SK-N-SH treated with all-trans-retinoic acid at 6 μM for 48 hours (cell line): ENCODE data around the gene OMP.

Experiments used
- ATAC-seq: fragments of 200-7000 bp; cut with Tn5 transposase; 3 replicates; pipeline ENCODE4 v1.9.1; 2020; ENCODE audit warnings: mild to moderate bottlenecking, moderate library complexity
- ARNTL ChIP-seq: fragments of 450-650 bp; formaldehyde crosslinking; IDR thresholded peaks from 2 replicates; pipeline ENCODE4 v1.5.0; 2020; ENCODE audit warnings: low read depth, mild to moderate bottlenecking, moderate library complexity, borderline replicate concordance
- BACH2 ChIP-seq: fragments of 250-450 bp; sonication (Bioruptor Pico); IDR thresholded peaks from 2 replicates; pipeline ENCODE4 v1.9.0; 2021; ENCODE audit warnings: mild to moderate bottlenecking, borderline replicate concordance
- CREB5 ChIP-seq: fragments of 250-450 bp; sonication (Bioruptor Pico); IDR thresholded peaks from 2 replicates; pipeline ENCODE4 v1.5.1; 2020; ENCODE audit warnings: low read depth, mild to moderate bottlenecking, moderate library complexity
- CSDC2 ChIP-seq: fragments of 250-450 bp; sonication (Bioruptor Pico); IDR thresholded peaks from 2 replicates; pipeline ENCODE4 v1.5.0; 2020; ENCODE audit warnings: mild to moderate bottlenecking, moderate library complexity
- CSRNP3 ChIP-seq: fragments of 250-450 bp; sonication (Bioruptor Pico); IDR thresholded peaks from 2 replicates; pipeline ENCODE4 v1.5.1; 2021; ENCODE audit warnings: mild to moderate bottlenecking, moderate library complexity
- ESRRG ChIP-seq: fragments of 250-450 bp; sonication (Bioruptor Pico); IDR thresholded peaks from 2 replicates; pipeline ENCODE4 v1.6.1; 2021; ENCODE audit warnings: mild to moderate bottlenecking
- GLIS3 ChIP-seq: fragments of 250-450 bp; sonication (Bioruptor Pico); IDR thresholded peaks from 2 replicates; pipeline ENCODE4 v1.5.0; 2020; ENCODE audit warnings: mild to moderate bottlenecking, moderate library complexity
- OSR1 ChIP-seq: fragments of 250-450 bp; sonication (Bioruptor Pico); IDR thresholded peaks from 2 replicates; pipeline ENCODE4 v1.8.0; 2022; ENCODE audit warnings: moderate library complexity, mild to moderate bottlenecking, inconsistent platforms
- PATZ1 ChIP-seq: fragments of 250-450 bp; sonication (Bioruptor Pico); IDR thresholded peaks from 2 replicates; pipeline ENCODE4 v1.8.0; 2020; ENCODE audit warnings: mild to moderate bottlenecking, moderate library complexity, borderline replicate concordance
- POU6F1 ChIP-seq: fragments of 250-450 bp; sonication (Bioruptor Pico); IDR thresholded peaks from 2 replicates; pipeline ENCODE4 v1.8.0; 2021; ENCODE audit warnings: low read depth, mild to moderate bottlenecking, moderate library complexity, borderline replicate concordance
- PPARA ChIP-seq: fragments of 250-450 bp; sonication (Bioruptor Pico); IDR thresholded peaks from 2 replicates; pipeline ENCODE4 v1.5.0; 2020; ENCODE audit warnings: mild to moderate bottlenecking, borderline replicate concordance
- RARB ChIP-seq: fragments of 250-450 bp; sonication (Bioruptor Pico); IDR thresholded peaks from 2 replicates; pipeline ENCODE4 v1.8.0; 2021; ENCODE audit warnings: mild to moderate bottlenecking, moderate library complexity
- SNAI2 ChIP-seq: fragments of 250-450 bp; sonication (Bioruptor Pico); IDR thresholded peaks from 2 replicates; pipeline ENCODE4 v1.5.0; 2020; ENCODE audit warnings: mild to moderate bottlenecking, moderate library complexity
- TCF4 ChIP-seq: fragments of 250-450 bp; sonication (Bioruptor Pico); IDR thresholded peaks from 2 replicates; pipeline ENCODE4 v1.8.0; 2021; ENCODE audit warnings: mild to moderate bottlenecking, moderate library complexity, borderline replicate concordance
- TOX ChIP-seq: fragments of 250-450 bp; sonication (Bioruptor Pico); IDR thresholded peaks from 2 replicates; pipeline ENCODE4 v1.8.0; 2021; ENCODE audit warnings: mild to moderate bottlenecking, moderate library complexity, borderline replicate concordance
- TSHZ2 ChIP-seq: fragments of 250-450 bp; sonication (Bioruptor Pico); IDR thresholded peaks from 2 replicates; pipeline ENCODE4 v1.5.0; 2020; ENCODE audit warnings: mild to moderate bottlenecking, moderate library complexity
- ZC3H10 ChIP-seq: fragments of 250-450 bp; sonication (Bioruptor Pico); IDR thresholded peaks from 2 replicates; pipeline ENCODE4 v1.5.1; 2021; ENCODE audit warnings: mild to moderate bottlenecking, moderate library complexity
- ZFP30 ChIP-seq: fragments of 450-650 bp; formaldehyde crosslinking; IDR thresholded peaks from 2 replicates; pipeline ENCODE4 v1.5.0; 2022; ENCODE audit warnings: mild to moderate bottlenecking, moderate library complexity
- ZNF565 ChIP-seq: fragments of 450-650 bp; formaldehyde crosslinking; conservative IDR thresholded peaks from 2 replicates; pipeline ENCODE4 v1.5.0; 2020; ENCODE audit warnings: low read depth, mild to moderate bottlenecking, moderate library complexity
- ZNF8 ChIP-seq: fragments of 450-650 bp; formaldehyde crosslinking; IDR thresholded peaks from 2 replicates; pipeline ENCODE4 v1.5.0; 2020; ENCODE audit warnings: mild to moderate bottlenecking, moderate library complexity

The OMP gene

GRCh38 chr11:77082838-77083565, 19.6 kb upstream of the OMP start (continued):
- no peak for TF ChIP-seq TSHZ2 (CRISPR knock-in tag)
- no peak for TF ChIP-seq ZNF565
- TF ChIP-seq TCF4 (CRISPR knock-in tag): no peak
- TF ChIP-seq GLIS3 (CRISPR knock-in tag): no peak
- no peak for TF ChIP-seq SNAI2 (CRISPR knock-in tag)
- TF ChIP-seq PPARA (CRISPR knock-in tag): no peak
- no peak for TF ChIP-seq ZNF8 (CRISPR knock-in tag)
- TF ChIP-seq ZC3H10 (CRISPR knock-in tag): no peak
- TF ChIP-seq PATZ1 (CRISPR knock-in tag): no peak

- TF ChIP-seq TSHZ2 (CRISPR knock-in tag): no peak
- TF ChIP-seq RARB (CRISPR knock-in tag): no peak
- no peak for TF ChIP-seq TOX (CRISPR knock-in tag)
- TF ChIP-seq ZNF8 (CRISPR knock-in tag): no peak
- no peak for TF ChIP-seq ESRRG
- TF ChIP-seq TCF4 (CRISPR knock-in tag): no peak
- TF ChIP-seq GLIS3 (CRISPR knock-in tag): no peak
- TF ChIP-seq ARNTL (CRISPR knock-in tag): no peak
- TF ChIP-seq POU6F1 (CRISPR knock-in tag): no peak
- TF ChIP-seq BACH2: no peak
- no peak for TF ChIP-seq PPARA (CRISPR knock-in tag)
- TF ChIP-seq CREB5 (CRISPR knock-in tag): no peak
- TF ChIP-seq ZFP30 (CRISPR knock-in tag): no peak
- TF ChIP-seq CSRNP3 (CRISPR knock-in tag): no peak
- no peak for TF ChIP-seq OSR1 (CRISPR knock-in tag)
- TF ChIP-seq ZC3H10 (CRISPR knock-in tag): no peak
- TF ChIP-seq CSDC2 (CRISPR knock-in tag): no peak
- ATAC-seq: no peak
Measured at GRCh38 chr11:77083566-77084245, 18.9 kb upstream of the OMP start.
